Measurements from ENCODE around the gene EPB41L1.

EPB41L1 gene

GRCh38 chr20:36118371-36118770, 36.2 kb upstream of the EPB41L1 start:
- CTCF ChIA-PET = interaction anchor here (0.7 to 3.3 kb wide), 2 partner anchors 18 to 20 kb away, joined by 3 to 9 read pairs; no protein-coding TSS in a partner anchor
- no peaks in the 10 kb centered on the region for H3K36me3 ChIP-seq (ENCODE audit: control insufficient read depth in 2 of 2, insufficient read depth in 1 of 2, low read length in 2 of 2)

GRCh38 chr20:36119537-36119936, 35.0 kb upstream of the EPB41L1 start:
- TF ChIP-seq ZNF776 (tag by site-specific recombination; IDR thresholded peaks at IDR 0.05; ENCODE audit: borderline replicate concordance) (no peak), ZNF514 (tag by site-specific recombination; IDR thresholded peaks at IDR 0.05) (no peak), SCRT2 (tag by site-specific recombination; IDR thresholded peaks at IDR 0.05) (no peak), ZNF626 (tag by site-specific recombination; IDR thresholded peaks at IDR 0.05) (no peak), EGR2 (tag by site-specific recombination; IDR thresholded peaks at IDR 0.05; ENCODE audit: low read depth) (no peak), ZNF843 (tag by site-specific recombination; IDR thresholded peaks at IDR 0.05) (no peak), ZNF2 (tag by site-specific recombination; IDR thresholded peaks at IDR 0.05) (no peak), ZNF529 (tag by site-specific recombination; IDR thresholded peaks at IDR 0.05; ENCODE audit: insufficient replicate concordance) (no peak), YY2 (tag by site-specific recombination; IDR thresholded peaks at IDR 0.05) (no peak), ZNF114 (tag by site-specific recombination; IDR thresholded peaks at IDR 0.05) (no peak), ZNF394 (tag by site-specific recombination; IDR thresholded peaks at IDR 0.05; ENCODE audit: borderline replicate concordance) (no peak), ZBTB49 (tag by site-specific recombination; IDR thresholded peaks at IDR 0.05; ENCODE audit: low read depth) (no peak), ZNF654 (tag by site-specific recombination; IDR thresholded peaks at IDR 0.05; ENCODE audit: low read depth) (no peak)
- TF ChIP-seq, protein P1, sequence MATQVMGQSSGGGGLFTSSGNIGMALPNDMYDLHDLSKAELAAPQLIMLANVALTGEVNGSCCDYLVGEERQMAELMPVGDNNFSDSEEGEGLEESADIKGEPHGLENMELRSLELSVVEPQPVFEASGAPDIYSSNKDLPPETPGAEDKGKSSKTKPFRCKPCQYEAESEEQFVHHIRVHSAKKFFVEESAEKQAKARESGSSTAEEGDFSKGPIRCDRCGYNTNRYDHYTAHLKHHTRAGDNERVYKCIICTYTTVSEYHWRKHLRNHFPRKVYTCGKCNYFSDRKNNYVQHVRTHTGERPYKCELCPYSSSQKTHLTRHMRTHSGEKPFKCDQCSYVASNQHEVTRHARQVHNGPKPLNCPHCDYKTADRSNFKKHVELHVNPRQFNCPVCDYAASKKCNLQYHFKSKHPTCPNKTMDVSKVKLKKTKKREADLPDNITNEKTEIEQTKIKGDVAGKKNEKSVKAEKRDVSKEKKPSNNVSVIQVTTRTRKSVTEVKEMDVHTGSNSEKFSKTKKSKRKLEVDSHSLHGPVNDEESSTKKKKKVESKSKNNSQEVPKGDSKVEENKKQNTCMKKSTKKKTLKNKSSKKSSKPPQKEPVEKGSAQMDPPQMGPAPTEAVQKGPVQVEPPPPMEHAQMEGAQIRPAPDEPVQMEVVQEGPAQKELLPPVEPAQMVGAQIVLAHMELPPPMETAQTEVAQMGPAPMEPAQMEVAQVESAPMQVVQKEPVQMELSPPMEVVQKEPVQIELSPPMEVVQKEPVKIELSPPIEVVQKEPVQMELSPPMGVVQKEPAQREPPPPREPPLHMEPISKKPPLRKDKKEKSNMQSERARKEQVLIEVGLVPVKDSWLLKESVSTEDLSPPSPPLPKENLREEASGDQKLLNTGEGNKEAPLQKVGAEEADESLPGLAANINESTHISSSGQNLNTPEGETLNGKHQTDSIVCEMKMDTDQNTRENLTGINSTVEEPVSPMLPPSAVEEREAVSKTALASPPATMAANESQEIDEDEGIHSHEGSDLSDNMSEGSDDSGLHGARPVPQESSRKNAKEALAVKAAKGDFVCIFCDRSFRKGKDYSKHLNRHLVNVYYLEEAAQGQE (tag by site-specific recombination; IDR thresholded peaks at IDR 0.05) = no peak
- ChIA-PET POLR2A (no interaction called here), CTCF (interaction anchor here (0.6 to 1.0 kb wide), 3 partner anchors 19 to 126 kb away, joined by 3 read pairs; no protein-coding TSS in a partner anchor)
- Histone ChIP-seq H3K4me1 (ENCODE audit: control insufficient read depth, insufficient read depth, low read length) (no peaks in the 10 kb centered on the region), H3K4me3 (ENCODE audit: low read depth, low read length) (no peak overlapping the region), H3K36me3 (ENCODE audit: control insufficient read depth in 2 of 2, insufficient read depth in 1 of 2, low read length in 2 of 2) (no peaks in the 10 kb centered on the region), H3K9me3 (ENCODE audit: control insufficient read depth, insufficient read depth, low read depth, low read length) (no peaks in the 10 kb centered on the region), H3K27ac (ENCODE audit: extremely low read depth, low read depth, low read length) (no peak overlapping the region)

More at GRCh38 chr20:36118371-36118770, 36.2 kb upstream of the EPB41L1 start:
- H3K4me1 ChIP-seq (ENCODE audit: control insufficient read depth, insufficient read depth, low read length) = no peaks in the 10 kb centered on the region
- TF ChIP-seq ZNF624 (tag by site-specific recombination; IDR thresholded peaks at IDR 0.05) (no peak), ZNF670 (tag by site-specific recombination; IDR thresholded peaks at IDR 0.05; ENCODE audit: low read depth) (no peak), ZNF549 (tag by site-specific recombination; IDR thresholded peaks at IDR 0.05) (no peak), ZNF423 (tag by site-specific recombination; IDR thresholded peaks at IDR 0.05) (no peak), ZNF654 (tag by site-specific recombination; IDR thresholded peaks at IDR 0.05; ENCODE audit: low read depth) (no peak), ZFP37 (tag by site-specific recombination; IDR thresholded peaks at IDR 0.05) (no peak), ZNF791 (tag by site-specific recombination; IDR thresholded peaks at IDR 0.05) (no peak), ZNF266 (tag by site-specific recombination; IDR thresholded peaks at IDR 0.05; ENCODE audit: low read depth) (no peak), ZNF600 (tag by site-specific recombination; IDR thresholded peaks at IDR 0.05) (no peak)
- TF ChIP-seq, protein P2, sequence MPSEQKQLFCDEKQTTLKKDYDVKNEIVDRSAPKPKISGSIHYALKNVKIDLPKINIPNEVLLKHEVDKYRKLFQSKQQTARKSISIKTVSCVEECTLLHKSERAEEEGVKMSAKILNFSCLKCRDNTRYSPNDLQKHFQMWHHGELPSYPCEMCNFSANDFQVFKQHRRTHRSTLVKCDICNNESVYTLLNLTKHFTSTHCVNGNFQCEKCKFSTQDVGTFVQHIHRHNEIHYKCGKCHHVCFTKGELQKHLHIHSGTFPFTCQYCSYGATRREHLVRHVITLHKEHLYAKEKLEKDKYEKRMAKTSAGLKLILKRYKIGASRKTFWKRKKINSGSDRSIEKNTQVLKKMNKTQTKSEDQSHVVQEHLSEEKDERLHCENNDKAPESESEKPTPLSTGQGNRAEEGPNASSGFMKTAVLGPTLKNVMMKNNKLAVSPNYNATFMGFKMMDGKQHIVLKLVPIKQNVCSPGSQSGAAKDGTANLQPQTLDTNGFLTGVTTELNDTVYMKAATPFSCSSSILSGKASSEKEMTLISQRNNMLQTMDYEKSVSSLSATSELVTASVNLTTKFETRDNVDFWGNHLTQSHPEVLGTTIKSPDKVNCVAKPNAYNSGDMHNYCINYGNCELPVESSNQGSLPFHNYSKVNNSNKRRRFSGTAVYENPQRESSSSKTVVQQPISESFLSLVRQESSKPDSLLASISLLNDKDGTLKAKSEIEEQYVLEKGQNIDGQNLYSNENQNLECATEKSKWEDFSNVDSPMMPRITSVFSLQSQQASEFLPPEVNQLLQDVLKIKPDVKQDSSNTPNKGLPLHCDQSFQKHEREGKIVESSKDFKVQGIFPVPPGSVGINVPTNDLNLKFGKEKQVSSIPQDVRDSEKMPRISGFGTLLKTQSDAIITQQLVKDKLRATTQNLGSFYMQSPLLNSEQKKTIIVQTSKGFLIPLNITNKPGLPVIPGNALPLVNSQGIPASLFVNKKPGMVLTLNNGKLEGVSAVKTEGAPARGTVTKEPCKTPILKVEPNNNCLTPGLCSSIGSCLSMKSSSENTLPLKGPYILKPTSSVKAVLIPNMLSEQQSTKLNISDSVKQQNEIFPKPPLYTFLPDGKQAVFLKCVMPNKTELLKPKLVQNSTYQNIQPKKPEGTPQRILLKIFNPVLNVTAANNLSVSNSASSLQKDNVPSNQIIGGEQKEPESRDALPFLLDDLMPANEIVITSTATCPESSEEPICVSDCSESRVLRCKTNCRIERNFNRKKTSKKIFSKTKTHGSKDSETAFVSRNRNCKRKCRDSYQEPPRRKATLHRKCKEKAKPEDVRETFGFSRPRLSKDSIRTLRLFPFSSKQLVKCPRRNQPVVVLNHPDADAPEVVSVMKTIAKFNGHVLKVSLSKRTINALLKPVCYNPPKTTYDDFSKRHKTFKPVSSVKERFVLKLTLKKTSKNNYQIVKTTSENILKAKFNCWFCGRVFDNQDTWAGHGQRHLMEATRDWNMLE (tag by site-specific recombination; conservative IDR thresholded peaks at IDR 0.05; ENCODE audit: low read depth) = no peak
- no peak overlapping the region for H3K27ac ChIP-seq (ENCODE audit: extremely low read depth, low read depth, low read length)
- H3K4me3 ChIP-seq (ENCODE audit: low read depth, low read length) = no peak overlapping the region
- H3K9me3 ChIP-seq (ENCODE audit: control insufficient read depth, insufficient read depth, low read depth, low read length) = no peaks in the 10 kb centered on the region
- POLR2A ChIA-PET = no interaction called here
